ENCODE measurements around the gene KRT31. TPM values are rescaled to one million over a fixed set of nuclear protein-coding genes. Genes with fewer than 3 reads are reported as not detected.

Gene KRT31
- total RNA-seq, 1 experiment from 2014 or later: not detected

DNA sequence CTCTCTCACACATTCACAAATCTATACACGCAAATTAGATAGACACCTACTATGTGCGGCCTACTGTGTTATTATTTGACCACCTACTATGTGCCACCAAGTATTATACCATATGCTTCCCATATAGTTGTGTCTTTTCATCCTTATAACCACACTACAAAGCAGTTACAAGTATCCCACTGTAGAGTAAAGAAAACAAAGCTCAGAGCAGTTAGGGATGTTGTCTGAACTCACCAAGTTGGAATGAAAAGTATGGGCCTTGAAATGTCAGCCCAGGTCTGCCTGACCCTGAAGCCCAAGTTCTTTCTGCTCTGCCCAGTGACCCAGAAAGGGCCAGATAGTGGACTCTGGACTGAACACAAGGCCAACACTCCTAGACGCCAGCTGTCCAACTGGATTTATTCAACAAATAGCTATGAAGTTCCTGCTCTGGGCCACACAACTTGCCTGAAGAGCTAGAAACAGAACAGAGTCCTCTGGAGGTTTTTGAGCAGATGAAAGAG, 18.5 kb upstream of the KRT31 start:
- ChIA-PET CTCF (interaction anchor here (1.0 kb wide), 1 partner anchor 64 kb away, joined by 3 read pairs; no protein-coding TSS in a partner anchor), POLR2A (interaction anchor here (0.8 kb wide), 1 partner anchor 11 kb away, joined by 4 read pairs; no protein-coding TSS in a partner anchor)
- no peak for DNase-seq (ENCODE audit: unreplicated experiment)
- no TSS peak for BruUV-seq (replicated peaks)
- Mint-ChIP-seq H3K27me3 (ENCODE audit: insufficient read depth, unreplicated experiment) (no peaks in the 10 kb centered on the region), H3K27ac (ENCODE audit: low read depth, unreplicated experiment) (no peak overlapping the region), H3K36me3 (ENCODE audit: insufficient read depth, unreplicated experiment) (no peaks in the 10 kb centered on the region), H3K9me3 (ENCODE audit: unreplicated experiment) (no peaks in the 10 kb centered on the region), H3K4me1 (ENCODE audit: insufficient read depth, unreplicated experiment) (peaks cover 24% of the 10 kb centered on the region), H3K4me3 (ENCODE audit: unreplicated experiment) (no peak overlapping the region)
- TF ChIP-seq, protein P1, sequence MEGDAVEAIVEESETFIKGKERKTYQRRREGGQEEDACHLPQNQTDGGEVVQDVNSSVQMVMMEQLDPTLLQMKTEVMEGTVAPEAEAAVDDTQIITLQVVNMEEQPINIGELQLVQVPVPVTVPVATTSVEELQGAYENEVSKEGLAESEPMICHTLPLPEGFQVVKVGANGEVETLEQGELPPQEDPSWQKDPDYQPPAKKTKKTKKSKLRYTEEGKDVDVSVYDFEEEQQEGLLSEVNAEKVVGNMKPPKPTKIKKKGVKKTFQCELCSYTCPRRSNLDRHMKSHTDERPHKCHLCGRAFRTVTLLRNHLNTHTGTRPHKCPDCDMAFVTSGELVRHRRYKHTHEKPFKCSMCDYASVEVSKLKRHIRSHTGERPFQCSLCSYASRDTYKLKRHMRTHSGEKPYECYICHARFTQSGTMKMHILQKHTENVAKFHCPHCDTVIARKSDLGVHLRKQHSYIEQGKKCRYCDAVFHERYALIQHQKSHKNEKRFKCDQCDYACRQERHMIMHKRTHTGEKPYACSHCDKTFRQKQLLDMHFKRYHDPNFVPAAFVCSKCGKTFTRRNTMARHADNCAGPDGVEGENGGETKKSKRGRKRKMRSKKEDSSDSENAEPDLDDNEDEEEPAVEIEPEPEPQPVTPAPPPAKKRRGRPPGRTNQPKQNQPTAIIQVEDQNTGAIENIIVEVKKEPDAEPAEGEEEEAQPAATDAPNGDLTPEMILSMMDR (IDR thresholded peaks at IDR 0.05; ENCODE audit: unreplicated experiment): no peak
- intact Hi-C loops (cut with micrococcal nuclease): no loop called here

DNA sequence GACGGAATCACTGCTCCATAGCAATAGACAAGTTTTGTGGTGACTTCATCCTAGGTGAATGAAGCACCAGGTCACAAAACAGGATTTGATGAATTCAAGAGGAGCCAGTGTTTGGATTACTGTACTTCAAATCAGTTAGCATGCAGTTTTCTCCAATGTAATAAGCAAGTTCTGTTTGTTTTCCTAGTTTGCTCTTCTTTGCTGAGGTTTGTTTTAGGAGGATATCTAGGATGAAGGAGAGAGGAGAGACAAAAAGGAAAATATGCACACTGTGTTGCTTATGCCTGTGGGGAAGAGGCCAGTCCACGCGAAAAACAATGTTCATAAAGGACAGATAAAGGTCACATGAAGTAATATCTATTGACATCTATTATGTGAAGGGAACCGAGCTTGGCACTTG, 18.0 kb upstream of the KRT31 start:
- Mint-ChIP-seq H3K4me3 (ENCODE audit: unreplicated experiment) (no peak overlapping the region), H3K36me3 (ENCODE audit: insufficient read depth, unreplicated experiment) (no peaks in the 10 kb centered on the region), H3K9me3 (ENCODE audit: unreplicated experiment) (no peaks in the 10 kb centered on the region), H3K27ac (ENCODE audit: low read depth, unreplicated experiment) (no peak overlapping the region), H3K4me1 (ENCODE audit: insufficient read depth, unreplicated experiment) (peaks cover 20% of the 10 kb centered on the region), H3K27me3 (ENCODE audit: insufficient read depth, unreplicated experiment) (peaks cover under 1% of the 10 kb centered on the region)
- intact Hi-C loops (cut with micrococcal nuclease): no loop called here
- DNase-seq (ENCODE audit: unreplicated experiment): no peak
- TF ChIP-seq, protein P1 (IDR thresholded peaks at IDR 0.05; ENCODE audit: unreplicated experiment): no peak
- CTCF ChIA-PET: no interaction called here
- no TSS peak for BruUV-seq (replicated peaks)
- POLR2A ChIA-PET: no interaction called here

DNA sequence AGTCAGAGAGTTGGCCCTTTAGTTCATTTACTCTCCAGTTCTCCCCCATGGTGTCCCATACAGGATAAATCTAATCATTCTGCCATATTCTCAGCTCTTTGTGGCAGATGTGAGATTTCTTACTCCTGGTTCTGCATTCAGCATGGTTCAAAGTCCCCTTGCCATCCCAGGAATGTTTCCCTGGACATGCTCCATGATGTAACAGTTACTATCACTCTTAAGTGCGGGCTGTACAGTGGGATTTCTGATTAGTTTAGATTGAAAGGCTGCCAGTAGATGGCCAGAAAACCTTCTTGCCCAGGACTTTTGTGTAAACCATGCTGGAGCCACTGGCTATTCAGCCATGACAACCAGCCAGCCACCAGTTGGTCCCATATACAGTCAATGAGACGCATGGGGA, 16.6 kb upstream of the KRT31 start:
- ChIA-PET CTCF (interaction anchor here (0.7 to 1.1 kb wide), 3 partner anchors 11 to 254 kb away, joined by 3 read pairs; no protein-coding TSS in a partner anchor), POLR2A (interaction anchor here (1.4 kb wide), 1 partner anchor 10 kb away, joined by 9 read pairs; no protein-coding TSS in a partner anchor)
- H3K27me3 Mint-ChIP-seq (ENCODE audit: insufficient read depth, unreplicated experiment): peaks cover 15% of the 10 kb centered on the region
- H3K4me1 Mint-ChIP-seq (ENCODE audit: insufficient read depth, unreplicated experiment): peaks cover 10% of the 10 kb centered on the region
- no TSS peak for BruUV-seq (replicated peaks)
- intact Hi-C loops (cut with micrococcal nuclease): no loop called here
- H3K36me3 Mint-ChIP-seq (ENCODE audit: insufficient read depth, unreplicated experiment): no peaks in the 10 kb centered on the region
- TF ChIP-seq, protein P1 (IDR thresholded peaks at IDR 0.05; ENCODE audit: unreplicated experiment): no peak
- no peak for DNase-seq (ENCODE audit: unreplicated experiment)
- no peaks in the 10 kb centered on the region for H3K9me3 Mint-ChIP-seq (ENCODE audit: unreplicated experiment)
- no peak overlapping the region for H3K27ac Mint-ChIP-seq (ENCODE audit: low read depth, unreplicated experiment)
- no peak overlapping the region for H3K4me3 Mint-ChIP-seq (ENCODE audit: unreplicated experiment)

DNA sequence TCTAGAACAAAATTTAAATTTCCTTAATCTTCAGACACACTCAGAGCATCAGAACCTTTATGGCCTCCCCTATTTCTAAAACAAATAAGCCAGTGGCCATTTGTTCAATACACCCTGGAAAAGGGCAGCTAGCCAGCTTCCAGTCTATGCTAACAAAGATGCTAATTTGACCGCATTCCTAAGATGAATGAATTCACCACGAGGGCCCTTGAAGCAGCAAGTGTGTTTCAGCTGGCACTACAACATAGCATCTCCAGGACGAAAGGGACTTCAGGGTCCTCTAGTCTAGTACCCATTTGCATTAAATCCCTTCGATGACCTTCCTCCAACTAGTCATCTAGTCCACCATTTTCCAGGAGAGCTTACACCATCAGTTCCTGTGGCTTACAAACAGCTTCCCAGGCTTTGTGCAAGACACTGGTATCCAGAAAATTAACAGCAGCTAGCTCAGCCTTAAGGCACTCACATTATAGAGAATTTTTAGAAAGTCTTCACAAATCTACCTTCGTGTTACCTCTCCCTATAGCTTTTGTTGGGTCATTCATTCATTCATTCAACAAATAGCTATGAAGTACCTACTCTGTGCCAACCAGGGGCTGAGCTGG, 16.0 kb upstream of the KRT31 start:
- BruUV-seq (replicated peaks): no TSS peak
- Mint-ChIP-seq H3K36me3 (ENCODE audit: insufficient read depth, unreplicated experiment) (no peaks in the 10 kb centered on the region), H3K27ac (ENCODE audit: low read depth, unreplicated experiment) (no peak overlapping the region), H3K4me1 (ENCODE audit: insufficient read depth, unreplicated experiment) (peaks cover 10% of the 10 kb centered on the region), H3K27me3 (ENCODE audit: insufficient read depth, unreplicated experiment) (peaks cover 20% of the 10 kb centered on the region), H3K4me3 (ENCODE audit: unreplicated experiment) (no peak overlapping the region), H3K9me3 (ENCODE audit: unreplicated experiment) (no peaks in the 10 kb centered on the region)
- POLR2A ChIA-PET: interaction anchor here (1.4 kb wide), 1 partner anchor 9 kb away, joined by 9 read pairs; no protein-coding TSS in a partner anchor
- no peak for DNase-seq (ENCODE audit: unreplicated experiment)
- intact Hi-C loops (cut with micrococcal nuclease): no loop called here
- CTCF ChIA-PET: interaction anchor here (0.7 to 1.1 kb wide), 3 partner anchors 10 to 254 kb away, joined by 3 read pairs; no protein-coding TSS in a partner anchor
- TF ChIP-seq, protein P1 (IDR thresholded peaks at IDR 0.05; ENCODE audit: unreplicated experiment): no peak

Measured in MCF 10A (cell line).